Measurements from ENCODE around the gene SGTA. TPM values are rescaled to one million over a fixed set of nuclear protein-coding genes. Genes with fewer than 3 reads are reported as not detected.
"Not testable (repeated sequence)": the region's sequence is repeated elsewhere in the genome, so short reads cannot be mapped to it uniquely, and the experiment has no call there.

Gene SGTA
- polyA plus RNA-seq, 3 donors: 21.6 to 35.4 (median 22.0) TPM

DNA sequence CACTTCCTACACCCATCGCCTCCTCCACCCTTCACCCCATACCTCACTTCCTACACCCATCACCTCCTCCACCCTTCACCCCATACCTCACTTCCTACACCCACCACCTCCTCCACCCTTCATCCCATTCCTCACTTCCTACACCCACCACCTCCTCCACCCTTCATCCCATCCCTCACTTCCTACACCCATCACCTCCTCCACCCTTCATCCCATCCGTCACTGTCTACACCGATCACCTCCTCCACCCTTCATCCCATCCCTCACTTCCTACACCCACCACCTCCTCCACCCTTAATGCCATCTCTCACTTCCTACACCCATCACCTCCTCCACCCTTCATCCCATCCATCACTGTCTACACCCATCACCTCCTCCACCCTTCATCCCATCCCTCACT is 69.9 kb downstream of the SGTA start:
- H3K36me3 Mint-ChIP-seq; H3K27ac Mint-ChIP-seq; H4K20me1 ChIP-seq (ENCODE audit: insufficient read depth, low read length); H2AFZ ChIP-seq (ENCODE audit: insufficient read depth, low read depth, low read length, poor library complexity, severe bottlenecking); H3K36me3 ChIP-seq (replicated peaks in 1 of 2; ENCODE audit: control insufficient read depth in 1 of 2, insufficient read depth in 2 of 2, low read length in 2 of 2); H3K4me3 ChIP-seq (replicated peaks in 1 of 3; ENCODE audit: low read depth in 2 of 3, low read length in 3 of 3); H3K27ac ChIP-seq (ENCODE audit: low read depth in 1 of 2, low read length in 2 of 2); DNase-seq; H3K27me3 ChIP-seq (ENCODE audit: control insufficient read depth in 2 of 2, insufficient read depth in 2 of 2, low read length in 2 of 2); H3K4me3 Mint-ChIP-seq; H3K79me2 ChIP-seq (ENCODE audit: insufficient read depth, low read length); intact Hi-C loops (cut with micrococcal nuclease); H3K4me2 ChIP-seq (replicated peaks; ENCODE audit: extremely low read depth, low read length, poor library complexity, severe bottlenecking); H3K9ac ChIP-seq (ENCODE audit: insufficient read depth, low read length, poor library complexity, severe bottlenecking): not testable (repeated sequence)
- Mint-ChIP-seq H3K4me1 (peaks cover 15% of the 10 kb centered on the region), H3K27me3 (ENCODE audit: low read depth in 3 of 3) (peaks cover 0 to 16% (median 8%) of the 10 kb centered on the region in 3 donors), H3K9me3 (peaks cover 10 to 22% (median 13%) of the 10 kb centered on the region in 7 donors)
- Histone ChIP-seq H3K4me1 (ENCODE audit: control insufficient read depth in 1 of 2, insufficient read depth in 2 of 2, low read length in 2 of 2) (peaks cover 0 to 13% of the 10 kb centered on the region in 2 donors), H3K9me3 (replicated peaks in 1 of 2; ENCODE audit: control insufficient read depth in 1 of 2, insufficient read depth in 1 of 2, low read length in 2 of 2) (peaks cover 14% of the 10 kb centered on the region in 2 donors)
- 67% methylated on average over 3 of the region's 3 CpGs for WGBS (ENCODE audit: insufficient coverage)

DNA sequence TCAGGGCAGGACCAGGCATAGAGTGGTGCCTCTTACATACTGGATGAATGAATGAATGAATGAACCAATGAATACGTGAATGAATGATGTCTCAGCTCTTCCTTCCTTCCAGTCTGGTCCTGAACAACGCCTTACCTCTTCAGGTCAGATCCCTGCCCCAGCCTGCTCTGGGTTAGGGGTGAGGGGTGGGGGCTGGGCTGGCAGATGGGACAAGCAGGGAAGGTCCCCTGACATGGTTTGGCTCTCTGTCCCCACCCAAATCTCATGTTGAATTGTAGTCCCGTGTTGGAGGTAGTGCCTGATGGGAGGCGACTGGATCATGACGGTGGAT is 71.2 kb downstream of the SGTA start:
- no peak overlapping the region for H3K4me3 Mint-ChIP-seq
- Histone ChIP-seq H3K79me2 (ENCODE audit: insufficient read depth, low read length) (no peaks in the 10 kb centered on the region), H3K27ac (ENCODE audit: low read depth in 1 of 2, low read length in 2 of 2) (no peak overlapping the region), H3K9ac (ENCODE audit: insufficient read depth, low read length, poor library complexity, severe bottlenecking) (no peak overlapping the region), H2AFZ (ENCODE audit: insufficient read depth, low read depth, low read length, poor library complexity, severe bottlenecking) (no peak overlapping the region), H3K27me3 (ENCODE audit: control insufficient read depth in 2 of 2, insufficient read depth in 2 of 2, low read length in 2 of 2) (no peaks in the 10 kb centered on the region), H3K4me3 (replicated peaks in 1 of 3; ENCODE audit: low read depth in 2 of 3, low read length in 3 of 3) (no peak overlapping the region), H3K4me1 (ENCODE audit: control insufficient read depth in 1 of 2, insufficient read depth in 2 of 2, low read length in 2 of 2) (peaks cover 0 to 13% of the 10 kb centered on the region in 2 donors), H3K4me2 (replicated peaks; ENCODE audit: extremely low read depth, low read length, poor library complexity, severe bottlenecking) (no peak overlapping the region), H3K9me3 (replicated peaks in 1 of 2; ENCODE audit: control insufficient read depth in 1 of 2, insufficient read depth in 1 of 2, low read length in 2 of 2) (peaks cover 14% of the 10 kb centered on the region in 2 donors), H3K36me3 (replicated peaks in 1 of 2; ENCODE audit: control insufficient read depth in 1 of 2, insufficient read depth in 2 of 2, low read length in 2 of 2) (no peaks in the 10 kb centered on the region), H4K20me1 (ENCODE audit: insufficient read depth, low read length) (no peaks in the 10 kb centered on the region)
- 100% methylated on average over 2 of the region's 5 CpGs for WGBS (ENCODE audit: insufficient coverage)
- H3K27me3 Mint-ChIP-seq (ENCODE audit: low read depth in 3 of 3): peaks cover 0 to 8% (median 5%) of the 10 kb centered on the region in 3 donors
- no peak overlapping the region for H3K27ac Mint-ChIP-seq
- peaks cover 10 to 22% (median 13%) of the 10 kb centered on the region in 7 donors for H3K9me3 Mint-ChIP-seq
- peaks cover 15% of the 10 kb centered on the region for H3K4me1 Mint-ChIP-seq
- H3K36me3 Mint-ChIP-seq: no peaks in the 10 kb centered on the region
- TF ChIP-seq, protein P1, sequence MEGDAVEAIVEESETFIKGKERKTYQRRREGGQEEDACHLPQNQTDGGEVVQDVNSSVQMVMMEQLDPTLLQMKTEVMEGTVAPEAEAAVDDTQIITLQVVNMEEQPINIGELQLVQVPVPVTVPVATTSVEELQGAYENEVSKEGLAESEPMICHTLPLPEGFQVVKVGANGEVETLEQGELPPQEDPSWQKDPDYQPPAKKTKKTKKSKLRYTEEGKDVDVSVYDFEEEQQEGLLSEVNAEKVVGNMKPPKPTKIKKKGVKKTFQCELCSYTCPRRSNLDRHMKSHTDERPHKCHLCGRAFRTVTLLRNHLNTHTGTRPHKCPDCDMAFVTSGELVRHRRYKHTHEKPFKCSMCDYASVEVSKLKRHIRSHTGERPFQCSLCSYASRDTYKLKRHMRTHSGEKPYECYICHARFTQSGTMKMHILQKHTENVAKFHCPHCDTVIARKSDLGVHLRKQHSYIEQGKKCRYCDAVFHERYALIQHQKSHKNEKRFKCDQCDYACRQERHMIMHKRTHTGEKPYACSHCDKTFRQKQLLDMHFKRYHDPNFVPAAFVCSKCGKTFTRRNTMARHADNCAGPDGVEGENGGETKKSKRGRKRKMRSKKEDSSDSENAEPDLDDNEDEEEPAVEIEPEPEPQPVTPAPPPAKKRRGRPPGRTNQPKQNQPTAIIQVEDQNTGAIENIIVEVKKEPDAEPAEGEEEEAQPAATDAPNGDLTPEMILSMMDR (IDR thresholded peaks at IDR 0.05): no peak
- peak in 1 of 3 donors; percentile 2 for DNase-seq
- intact Hi-C loops (cut with micrococcal nuclease): no loop called here
